DND-41 (cell line): ENCODE results near the gene MFRP.
A peak's percentile ranks its signal among the peaks of the same experiment; 100 is the strongest.

Experiments
- ATAC-seq: fragments of 200-7000 bp; cut with Tn5 transposase; 3 replicates; pipeline ENCODE4 v1.9.1; 2021; ENCODE audit warnings: low read depth; ENCODE audit not compliant: insufficient read depth
- DNase-seq: peaks from one replicate; pipeline ENCODE4 v3.0.0-alpha.2; 2020
- H2AFZ ChIP-seq: 2 replicates; pipeline ENCODE4 v1.6.0; 2012; ENCODE audit warnings: low read depth, low read length
- H3K27ac ChIP-seq: 2 replicates; pipeline ENCODE4 v1.5.1; 2012; ENCODE audit warnings: low read length, inconsistent platforms
- H3K27me3 ChIP-seq: fragments of 200-600 bp; sonication (generic); 2 replicates; pipeline ENCODE4 v1.6.0; 2012; ENCODE audit warnings: low read length, mild to moderate bottlenecking, inconsistent platforms; ENCODE audit not compliant: insufficient read depth, poor library complexity
- H3K36me3 ChIP-seq: 2 replicates; pipeline ENCODE4 v1.5.1; 2012; ENCODE audit warnings: low read length, inconsistent platforms; ENCODE audit not compliant: insufficient read depth
- H3K4me1 ChIP-seq: 2 replicates; pipeline ENCODE4 v1.5.1; 2012; ENCODE audit warnings: mild to moderate bottlenecking, low read length; ENCODE audit not compliant: insufficient read depth
- H3K4me2 ChIP-seq: 2 replicates; pipeline ENCODE4 v1.6.0; 2012; ENCODE audit warnings: mild to moderate bottlenecking, moderate library complexity, low read length, inconsistent platforms; ENCODE audit not compliant: insufficient read depth
- H3K4me3 ChIP-seq, 2 experiments: fragments of 200-600 bp in 1 of 2; shearing (Covaris generic) in 1 of 2; 2 replicates each; pipeline ENCODE4 v1.5.1; 2012 to 2016; ENCODE audit warnings: inconsistent platforms in 2 of 2, low read length in 2 of 2, mild to moderate bottlenecking in 2 of 2, low read depth in 1 of 2, moderate library complexity in 1 of 2
- H3K79me2 ChIP-seq: 2 replicates; pipeline ENCODE4 v1.6.0; 2012; ENCODE audit warnings: low read length, inconsistent platforms; ENCODE audit not compliant: insufficient read depth
- H3K9ac ChIP-seq: 2 replicates; pipeline ENCODE4 v1.6.0; 2012; ENCODE audit warnings: low read depth, mild to moderate bottlenecking, inconsistent platforms, low read length, moderate library complexity
- H3K9me3 ChIP-seq: 2 replicates; pipeline ENCODE4 v1.5.1; 2012; ENCODE audit warnings: low read length, moderate library complexity, mild to moderate bottlenecking, inconsistent platforms; ENCODE audit not compliant: insufficient read depth, severe bottlenecking
- H4K20me1 ChIP-seq: 2 replicates; pipeline ENCODE4 v1.6.0; 2012; ENCODE audit warnings: low read length; ENCODE audit not compliant: insufficient read depth
- CTCF ChIP-seq: IDR thresholded peaks from 2 replicates; pipeline ENCODE4 v1.5.1; 2012; ENCODE audit warnings: borderline replicate concordance, low read length, moderate library complexity, mild to moderate bottlenecking; ENCODE audit not compliant: poor library complexity, severe bottlenecking; ENCODE audit errors: extremely low read depth
- EZH2 ChIP-seq: IDR thresholded peaks from 3 replicates; pipeline ENCODE4 v1.6.1; 2012; ENCODE audit warnings: borderline replicate concordance, low read depth, mild to moderate bottlenecking, moderate library complexity, low read length, inconsistent platforms; ENCODE audit not compliant: severe bottlenecking

The MFRP gene

GRCh38 chr11:119314726-119315125, 31.8 kb downstream of the MFRP start:
- DNase-seq (no peak), ATAC-seq (no peak)
- no peak overlapping the region for H2AFZ ChIP-seq
- no peaks in the 10 kb centered on the region for H3K36me3 ChIP-seq
- peak overlapping the region; percentile 97; the same call in 1 of the 2 replicates for H3K4me2 ChIP-seq
- no peak overlapping the region for H3K9ac ChIP-seq
- no peaks in the 10 kb centered on the region for H3K9me3 ChIP-seq
- peaks cover 19% of the 10 kb centered on the region for H4K20me1 ChIP-seq
- peaks cover 27% of the 10 kb centered on the region for H3K4me1 ChIP-seq
- no peak overlapping the region for H3K4me3 ChIP-seq
- TF ChIP-seq EZH2 (no peak), CTCF (no peak)
- H3K79me2 ChIP-seq: no peaks in the 10 kb centered on the region
- no peak overlapping the region for H3K27ac ChIP-seq
- peaks cover 50% of the 10 kb centered on the region for H3K27me3 ChIP-seq

- peaks cover 10% of the 10 kb centered on the region for H3K4me1 ChIP-seq
- ATAC-seq: no peak
- peaks cover 3% of the 10 kb centered on the region for H4K20me1 ChIP-seq
- DNase-seq: no peak
- H3K79me2 ChIP-seq: no peaks in the 10 kb centered on the region
- H3K27ac ChIP-seq: no peak overlapping the region
- no peak overlapping the region for H2AFZ ChIP-seq
- H3K36me3 ChIP-seq: peaks cover 8% of the 10 kb centered on the region
- no peaks in the 10 kb centered on the region for H3K9me3 ChIP-seq
- no peak overlapping the region for H3K4me2 ChIP-seq
- H3K9ac ChIP-seq: no peak overlapping the region
- peaks cover 11% of the 10 kb centered on the region for H3K27me3 ChIP-seq
- TF ChIP-seq CTCF (no peak), EZH2 (no peak)
- H3K4me3 ChIP-seq: no peak overlapping the region
Measured at GRCh38 chr11:119310682-119311052, 35.8 kb downstream of the MFRP start.

- no peaks in the 10 kb centered on the region for H3K9me3 ChIP-seq
- peaks cover 6% of the 10 kb centered on the region for H3K27me3 ChIP-seq
- no peak overlapping the region for H3K4me2 ChIP-seq
- DNase-seq: no peak
- H3K4me1 ChIP-seq: peaks cover 5% of the 10 kb centered on the region; the same call in 1 of the 2 replicates
- TF ChIP-seq CTCF (no peak), EZH2 (no peak)
- no peak for ATAC-seq
- H3K36me3 ChIP-seq: peaks cover 12% of the 10 kb centered on the region
- no peak overlapping the region for H3K4me3 ChIP-seq
- H4K20me1 ChIP-seq: no peaks in the 10 kb centered on the region
- H3K9ac ChIP-seq: no peak overlapping the region
- H3K27ac ChIP-seq: no peak overlapping the region
- no peak overlapping the region for H2AFZ ChIP-seq
- no peaks in the 10 kb centered on the region for H3K79me2 ChIP-seq
Measured at GRCh38 chr11:119309953-119310681, 36.4 kb downstream of the MFRP start.
